ENCODE measurements around the gene PPM1D.

Gene PPM1D

GRCh38 chr17:60712675-60713074 lies 112.7 kb downstream of the PPM1D start:
- TF ChIP-seq BHLHE40 (IDR thresholded peaks at IDR 0.05; ENCODE audit: borderline replicate concordance) (no peak), FOXK2 (IDR thresholded peaks at IDR 0.05) (no peak), FOXA1 (IDR thresholded peaks at IDR 0.05) (no peak), CTBP1 (IDR thresholded peaks at IDR 0.05; ENCODE audit: borderline replicate concordance) (no peak), HDGF (IDR thresholded peaks at IDR 0.05; ENCODE audit: borderline replicate concordance) (no peak), NFRKB (IDR thresholded peaks at IDR 0.05) (no peak), LEF1 (IDR thresholded peaks at IDR 0.05; ENCODE audit: borderline replicate concordance) (no peak)
- ChIA-PET POLR2A (no interaction called here), CTCF (interaction anchor here (1.2 kb wide), 1 partner anchor 8 kb away, joined by 3 read pairs; no protein-coding TSS in a partner anchor)
- DNase-seq (ENCODE audit: extremely low spot score) = no peak

- DNase-seq (ENCODE audit: extremely low spot score) = no peak
- TF ChIP-seq SUZ12 (IDR thresholded peaks at IDR 0.05) (no peak), HDGF (IDR thresholded peaks at IDR 0.05; ENCODE audit: borderline replicate concordance) (no peak), NFRKB (IDR thresholded peaks at IDR 0.05) (no peak), FOXK2 (IDR thresholded peaks at IDR 0.05) (no peak)
- CTCF ChIA-PET = no interaction called here
- POLR2A ChIA-PET = no interaction called here
Observed at GRCh38 chr17:60713608-60714007, 113.6 kb downstream of the PPM1D start.
